HEK293T (cell line): ENCODE results near the gene LPIN2.

Source experiments
- CTCF ChIA-PET: fragments of 350-600 bp; formaldehyde crosslinking; extraction: SDS; loops from one replicate; lab custom pipeline; 2021; ENCODE audit warnings: antibody characterized with exemption, inconsistent platforms; lab: Yijun Ruan, JAX
- POLR2A ChIA-PET: fragments of 350-600 bp; formaldehyde crosslinking; extraction: SDS; loops from one replicate; lab custom pipeline; 2020; ENCODE audit warnings: antibody characterized with exemption, inconsistent platforms; lab: Yijun Ruan, JAX
- DNase-seq: peaks from one replicate; pipeline ENCODE4 v3.0.0; 2012; ENCODE audit warnings: mixed read lengths; ENCODE audit errors: extremely low spot score
- ARNT ChIP-seq: fragments of 450-650 bp; IDR thresholded peaks from 2 replicates; pipeline ENCODE4 v1.6.1; 2017; ENCODE audit warnings: mild to moderate bottlenecking
- BHLHE40 ChIP-seq: fragments of 450-650 bp; IDR thresholded peaks from 2 replicates; pipeline ENCODE4 v1.6.1; 2016; ENCODE audit warnings: mild to moderate bottlenecking, moderate library complexity, borderline replicate concordance
- CTBP1 ChIP-seq: fragments of 450-650 bp; IDR thresholded peaks from 2 replicates; pipeline ENCODE4 v1.6.1; 2016; ENCODE audit warnings: borderline replicate concordance
- ELF4 ChIP-seq: fragments of 450-650 bp; IDR thresholded peaks from 2 replicates; pipeline ENCODE4 v1.6.1; 2017; ENCODE audit warnings: antibody characterized with exemption
- FOXA1 ChIP-seq: fragments of 450-650 bp; IDR thresholded peaks from 2 replicates; pipeline ENCODE4 v1.6.1; 2016; ENCODE audit warnings: mild to moderate bottlenecking
- FOXK2 ChIP-seq: fragments of 450-650 bp; IDR thresholded peaks from 2 replicates; pipeline ENCODE4 v1.6.1; 2016; ENCODE audit warnings: mild to moderate bottlenecking
- FOXM1 ChIP-seq: fragments of 450-650 bp; IDR thresholded peaks from 2 replicates; pipeline ENCODE4 v1.6.1; 2017; ENCODE audit warnings: mild to moderate bottlenecking, borderline replicate concordance
- HDGF ChIP-seq: fragments of 450-650 bp; IDR thresholded peaks from 2 replicates; pipeline ENCODE4 v1.6.1; 2017; ENCODE audit warnings: antibody characterized with exemption, borderline replicate concordance
- L3MBTL2 ChIP-seq: fragments of 450-650 bp; conservative IDR thresholded peaks from 2 replicates; pipeline ENCODE4 v1.6.1; 2016; ENCODE audit warnings: mild to moderate bottlenecking
- LEF1 ChIP-seq: fragments of 450-650 bp; IDR thresholded peaks from 2 replicates; pipeline ENCODE4 v1.6.1; 2017; ENCODE audit warnings: mild to moderate bottlenecking, borderline replicate concordance
- NFRKB ChIP-seq: fragments of 450-650 bp; IDR thresholded peaks from 2 replicates; pipeline ENCODE4 v1.6.1; 2016; ENCODE audit warnings: mild to moderate bottlenecking, moderate library complexity
- SP1 ChIP-seq: fragments of 450-650 bp; IDR thresholded peaks from 2 replicates; pipeline ENCODE4 v1.6.1; 2017
- SUZ12 ChIP-seq: fragments of 450-650 bp; IDR thresholded peaks from 2 replicates; pipeline ENCODE4 v1.6.1; 2016; ENCODE audit warnings: mild to moderate bottlenecking
- TARDBP ChIP-seq: fragments of 450-650 bp; IDR thresholded peaks from 2 replicates; pipeline ENCODE4 v1.6.1; 2016
- ZNF384 ChIP-seq: fragments of 450-650 bp; IDR thresholded peaks from 2 replicates; pipeline ENCODE4 v1.6.1; 2016
- TF ChIP-seq, protein P1 (sequence below): fragments of 450-650 bp; IDR thresholded peaks from 2 replicates; pipeline ENCODE4 v1.6.1; 2016

LPIN2 gene

GRCh38 chr18:3041843-3042242, 28.9 kb upstream of the LPIN2 start:
- ChIA-PET CTCF (interaction anchor here (1.2 kb wide), 1 partner anchor 21 kb away, joined by 3 read pairs; no protein-coding TSS in a partner anchor), POLR2A (no interaction called here)
- TF ChIP-seq LEF1 (no peak), FOXM1 (no peak), FOXK2 (no peak)
- TF ChIP-seq, protein P1, sequence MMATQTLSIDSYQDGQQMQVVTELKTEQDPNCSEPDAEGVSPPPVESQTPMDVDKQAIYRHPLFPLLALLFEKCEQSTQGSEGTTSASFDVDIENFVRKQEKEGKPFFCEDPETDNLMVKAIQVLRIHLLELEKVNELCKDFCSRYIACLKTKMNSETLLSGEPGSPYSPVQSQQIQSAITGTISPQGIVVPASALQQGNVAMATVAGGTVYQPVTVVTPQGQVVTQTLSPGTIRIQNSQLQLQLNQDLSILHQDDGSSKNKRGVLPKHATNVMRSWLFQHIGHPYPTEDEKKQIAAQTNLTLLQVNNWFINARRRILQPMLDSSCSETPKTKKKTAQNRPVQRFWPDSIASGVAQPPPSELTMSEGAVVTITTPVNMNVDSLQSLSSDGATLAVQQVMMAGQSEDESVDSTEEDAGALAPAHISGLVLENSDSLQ: peak; percentile 58; the same call in 1 of the 2 replicates
- DNase-seq: no peak

GRCh38 chr18:3040881-3041280, 27.9 kb upstream of the LPIN2 start:
- ChIA-PET POLR2A (no interaction called here), CTCF (interaction anchor here (1.2 kb wide), 1 partner anchor 22 kb away, joined by 3 read pairs; no protein-coding TSS in a partner anchor)
- no peak for DNase-seq
- TF ChIP-seq ZNF384 (no peak), HDGF (no peak), LEF1 (no peak), NFRKB (no peak), ARNT (no peak), SP1 (no peak), FOXA1 (no peak), FOXK2 (no peak)

- ChIA-PET CTCF (no interaction called here), POLR2A (no interaction called here)
- TF ChIP-seq, protein P1: no peak
- TF ChIP-seq HDGF: no peak
- no peak for TF ChIP-seq BHLHE40
- no peak for TF ChIP-seq NFRKB
- TF ChIP-seq FOXK2: no peak
- TF ChIP-seq LEF1: no peak
- no peak for TF ChIP-seq ELF4
- no peak for TF ChIP-seq ARNT
- no peak for TF ChIP-seq FOXM1
- TF ChIP-seq SP1: no peak
- TF ChIP-seq L3MBTL2: no peak
- no peak for TF ChIP-seq ZNF384
- no peak for DNase-seq
Measured at GRCh38 chr18:3040173-3040572, 27.2 kb upstream of the LPIN2 start.

DNA sequence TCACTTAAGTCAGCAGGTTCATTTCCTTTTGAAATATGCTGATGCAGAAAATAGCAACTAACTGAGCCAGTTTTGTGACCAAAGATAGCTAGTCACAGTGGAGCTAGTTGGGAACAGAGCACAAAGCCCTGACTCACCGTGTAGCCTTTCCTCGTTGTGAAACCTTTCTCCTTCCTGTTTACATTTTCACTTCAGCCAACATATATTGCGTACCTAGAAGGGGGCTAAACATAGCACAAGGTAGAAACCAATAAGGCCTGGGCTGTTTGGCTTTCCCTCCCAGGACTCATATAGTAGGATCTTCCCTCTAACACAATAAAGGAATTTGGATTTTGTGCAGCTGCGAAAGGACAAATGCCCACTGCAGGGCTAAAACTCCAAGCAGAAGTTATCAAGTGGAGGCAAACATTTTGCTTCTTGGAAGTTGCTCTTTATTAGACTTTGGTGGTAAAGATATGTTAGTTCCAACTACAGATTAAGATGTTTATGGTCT, 24.5 kb upstream of the LPIN2 start:
- no peak for TF ChIP-seq FOXA1
- TF ChIP-seq ARNT: no peak
- TF ChIP-seq L3MBTL2: no peak
- no peak for TF ChIP-seq FOXK2
- TF ChIP-seq BHLHE40: no peak
- TF ChIP-seq LEF1: no peak
- TF ChIP-seq CTBP1: no peak
- no peak for DNase-seq
- CTCF ChIA-PET: no interaction called here
- POLR2A ChIA-PET: no interaction called here

DNA sequence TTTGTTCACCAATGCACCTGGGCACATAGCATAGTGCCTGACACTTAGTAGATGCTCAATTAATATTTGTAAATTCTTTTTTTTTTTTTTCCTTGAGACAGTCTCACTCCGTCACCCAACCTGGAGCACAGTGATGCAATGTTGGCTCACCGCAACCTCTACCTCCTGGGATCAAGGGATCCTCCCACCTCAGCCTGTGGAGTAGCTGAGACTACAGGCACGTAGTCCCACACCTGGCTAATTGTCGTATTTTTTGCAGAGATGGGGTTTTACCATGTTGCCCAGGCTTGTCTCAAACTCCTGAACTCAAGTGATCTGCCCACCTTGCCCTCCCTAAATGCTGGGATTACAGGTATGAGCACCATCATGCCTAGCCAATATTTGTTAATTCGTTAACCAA, 23.2 kb upstream of the LPIN2 start:
- ChIA-PET POLR2A (no interaction called here), CTCF (no interaction called here)
- TF ChIP-seq NFRKB (no peak), ELF4 (no peak), TARDBP (no peak), SUZ12 (no peak), L3MBTL2 (no peak), FOXA1 (no peak), ZNF384 (no peak), HDGF (no peak), ARNT (no peak), FOXK2 (no peak), BHLHE40 (no peak), CTBP1 (no peak), LEF1 (no peak), FOXM1 (no peak), SP1 (no peak)
- TF ChIP-seq, protein P1: no peak
- DNase-seq: no peak

GRCh38 chr18:3035635-3036034, 22.7 kb upstream of the LPIN2 start:
- ChIA-PET CTCF (no interaction called here), POLR2A (no interaction called here)
- no peak for TF ChIP-seq NFRKB
- TF ChIP-seq TARDBP: no peak
- TF ChIP-seq ZNF384: no peak
- TF ChIP-seq BHLHE40: no peak
- TF ChIP-seq FOXA1: no peak
- TF ChIP-seq ELF4: no peak
- no peak for TF ChIP-seq HDGF
- TF ChIP-seq SP1: no peak
- no peak for TF ChIP-seq FOXK2
- TF ChIP-seq ARNT: no peak
- no peak for TF ChIP-seq L3MBTL2
- TF ChIP-seq, protein P1: no peak
- TF ChIP-seq FOXM1: no peak
- TF ChIP-seq CTBP1: no peak
- DNase-seq: no peak
